B cell (primary cell): Measurements from ENCODE around the gene HECTD1. TPM values are rescaled to one million over a fixed set of nuclear protein-coding genes. Genes with fewer than 3 reads are reported as not detected.

ENCODE experiments used
- ATAC-seq: fragments of 200-7000 bp; cut with Tn5 transposase; one replicate; pipeline ENCODE4 v1.10.0; 2021; ENCODE audit warnings: low read depth, mild to moderate bottlenecking, moderate number of reproducible peaks, moderate library complexity
- CTCF ChIA-PET: fragments of 350-600 bp; sonication (Branson Sonifier 250); formaldehyde crosslinking; loops from one replicate; lab custom pipeline; 2021; ENCODE audit warnings: antibody characterized with exemption, inconsistent platforms; lab: Charles Lee
- POLR2A ChIA-PET: fragments of 350-600 bp; sonication (Branson Sonifier 250); formaldehyde crosslinking; loops from one replicate; lab custom pipeline; 2021; ENCODE audit warnings: antibody characterized with exemption; lab: Charles Lee
- DNase-seq: peaks from one replicate; pipeline ENCODE4 v3.0.0; 2013
- H2AFZ ChIP-seq: 2 replicates; pipeline ENCODE4 v1.6.1; 2012; ENCODE audit warnings: mild to moderate bottlenecking, low read depth, low read length; ENCODE audit not compliant: insufficient read depth, poor library complexity, severe bottlenecking
- H3K27ac ChIP-seq, 2 donors: 1 replicate in 1 of 2; 2 replicates in 1 of 2; pipeline ENCODE4 v1.5.1; 2012 to 2013; ENCODE audit warnings: low read length in 2 of 2, mild to moderate bottlenecking in 2 of 2, moderate library complexity in 1 of 2
- H3K27me3 ChIP-seq, 4 experiments: fragments of 200-600 bp in 1 of 4; sonication (generic) in 1 of 4; replicated peaks in 1 of 4; 1 replicate in 2 of 4; 2 replicates in 2 of 4; pipeline versions ENCODE4 v1.6.1 to v1.7.0; 2013 to 2016; ENCODE audit warnings: low read length in 3 of 4, mild to moderate bottlenecking in 2 of 4, mixed read lengths in 1 of 4, moderate library complexity in 1 of 4; ENCODE audit not compliant: insufficient read depth in 4 of 4, control insufficient read depth in 3 of 4; ENCODE audit errors: control extremely low read depth in 1 of 4
- H3K36me3 ChIP-seq, 2 experiments: replicated peaks in 1 of 2; 1 replicate in 1 of 2; 2 replicates in 1 of 2; pipeline versions ENCODE4 v1.6.1 to v1.7.1; 2013; ENCODE audit warnings: low read length in 1 of 2; ENCODE audit not compliant: insufficient read depth in 2 of 2, control insufficient read depth in 1 of 2; ENCODE audit errors: control extremely low read depth in 1 of 2, extremely low read depth in 1 of 2
- H3K4me1 ChIP-seq, 2 donors: fragments of 200-600 bp in 1 of 2; sonication (generic) in 1 of 2; 1 replicate in 1 of 2; 2 replicates in 1 of 2; pipeline versions ENCODE4 v1.5.1 to v1.6.1; 2013 to 2017; ENCODE audit warnings: low read length in 2 of 2; ENCODE audit not compliant: control insufficient read depth in 2 of 2, insufficient read depth in 2 of 2
- H3K4me2 ChIP-seq: replicated peaks from 2 replicates; pipeline ENCODE3; 2012; ENCODE audit warnings: mild to moderate bottlenecking, low read depth, low read length; ENCODE audit not compliant: poor library complexity, severe bottlenecking
- H3K4me3 ChIP-seq, 5 experiments: fragments of 200-600 bp in 1 of 5; sonication (generic) in 1 of 5; 1 replicate in 3 of 5; 2 replicates in 2 of 5; pipeline versions ENCODE4 v1.5.1 to v1.7.0; 2011 to 2016; ENCODE audit warnings: low read length in 4 of 5, mild to moderate bottlenecking in 4 of 5, low read depth in 2 of 5, control low read depth in 1 of 5, moderate library complexity in 1 of 5; ENCODE audit not compliant: insufficient read depth in 1 of 5; ENCODE audit errors: control extremely low read depth in 1 of 5, extremely low read depth in 1 of 5
- H3K79me2 ChIP-seq: fragments of 200-600 bp; sonication (generic); one replicate; pipeline ENCODE4 v1.6.0; 2016; ENCODE audit warnings: low read length; ENCODE audit not compliant: control insufficient read depth, insufficient read depth
- H3K9ac ChIP-seq: fragments of 200-600 bp; sonication (generic); 2 replicates; pipeline ENCODE4 v1.6.1; 2017; ENCODE audit warnings: mild to moderate bottlenecking, low read length, moderate library complexity
- H3K9me3 ChIP-seq, 3 donors: one replicate each; pipeline versions ENCODE4 v1.6.1 to v1.7.1; 2013; ENCODE audit warnings: low read length in 2 of 3; ENCODE audit not compliant: control insufficient read depth in 2 of 3, insufficient read depth in 1 of 3; ENCODE audit errors: control extremely low read depth in 1 of 3
- H4K20me1 ChIP-seq: 2 replicates; pipeline ENCODE4 v1.6.0; 2012; ENCODE audit warnings: mild to moderate bottlenecking, low read length; ENCODE audit not compliant: insufficient read depth, control insufficient read depth, poor library complexity, severe bottlenecking
- H3K27ac Mint-ChIP-seq: one replicate; pipeline ENCODE4 v1.8.0; 2021; ENCODE audit warnings: mixed read lengths
- H3K27me3 Mint-ChIP-seq: one replicate; pipeline ENCODE4 v1.8.0; 2021; ENCODE audit warnings: mixed read lengths
- H3K4me1 Mint-ChIP-seq: one replicate; pipeline ENCODE4 v1.8.0; 2021; ENCODE audit warnings: mixed read lengths
- H3K4me3 Mint-ChIP-seq: one replicate; pipeline ENCODE4 v1.8.0; 2021; ENCODE audit warnings: mixed read lengths
- H3K9me3 Mint-ChIP-seq: one replicate; pipeline ENCODE4 v1.8.0; 2022; ENCODE audit warnings: mixed read lengths; ENCODE audit not compliant: insufficient read depth
- CTCF ChIP-seq: fragments of 200-600 bp; IDR thresholded peaks from one replicate; pipeline ENCODE4 v1.8.0; 2022; ENCODE audit warnings: antibody characterized with exemption, mild to moderate bottlenecking
- EZH2 ChIP-seq: IDR thresholded peaks from 2 replicates; pipeline ENCODE4 v1.6.1; 2012; ENCODE audit warnings: borderline replicate concordance, low read depth, mild to moderate bottlenecking, moderate library complexity, low read length; ENCODE audit not compliant: insufficient read depth, poor library complexity, severe bottlenecking
- WGBS: methylation state at CpG from one replicate; pipeline ENCODE4 v1.1.5; 2013; ENCODE audit warnings: missing lambda C conversion rate; ENCODE audit not compliant: insufficient coverage; 5-methylcytosine and 5-hydroxymethylcytosine counted together
- intact Hi-C: fragments of 100-400 bp; cut with micrococcal nuclease; formaldehyde crosslinking; loops from one replicate; pipeline ENCODE4 v1.10.0; 2022
- polyA plus RNA-seq: library from polyadenylated mRNA; depleted of rRNA; stranded (reverse); fragments of >200 nt; gene quantifications from 2 replicates; pipeline ENCODE4 v1.2.3, GENCODE V29; 2012
- total RNA-seq, 2 donors: library from RNA; stranded (reverse); fragments of 120-200 nt in 1 of 2; gene quantifications; 1 replicate in 1 of 2; 2 replicates in 1 of 2; pipeline versions ENCODE4 v1.2.3 to v1.2.4, GENCODE V29; 2013 to 2022

HECTD1 gene
- total and polyA plus RNA-seq, 2 donors (not counting 1 experiment from before 2014, with no cell fraction given), result 63.1 to 184 TPM

- intact Hi-C loops, result loop anchor here (10.0 kb wide), 1 partner anchor 45 kb away; no protein-coding TSS in a partner anchor
- no peaks in the 10 kb centered on the region for H3K9me3 Mint-ChIP-seq
- Histone ChIP-seq H4K20me1 (no peaks in the 10 kb centered on the region), H2AFZ (no peak overlapping the region), H3K4me3 (no peak overlapping the region), H3K4me1 (no peaks in the 10 kb centered on the region), H3K9ac (no peak overlapping the region), H3K9me3 (no peaks in the 10 kb centered on the region), H3K4me2 (no peak overlapping the region), H3K27ac (no peak overlapping the region), H3K27me3 (no peaks in the 10 kb centered on the region), H3K36me3 (peaks cover 7 to 60% of the 10 kb centered on the region in 2 experiments), H3K79me2 (peaks cover 4% of the 10 kb centered on the region)
- ChIA-PET CTCF (no interaction called here), POLR2A (no interaction called here)
- 96% methylated on average over 9 of the region's 13 CpGs for WGBS
- no peak overlapping the region for H3K4me3 Mint-ChIP-seq
- no peak overlapping the region for H3K27ac Mint-ChIP-seq
- ATAC-seq (no peak), DNase-seq (no peak)
- no peaks in the 10 kb centered on the region for H3K27me3 Mint-ChIP-seq
- TF ChIP-seq CTCF (no peak), EZH2 (no peak)
- H3K4me1 Mint-ChIP-seq, result no peaks in the 10 kb centered on the region
Measured at GRCh38 chr14:31159682-31160296, 47.8 kb downstream of the HECTD1 start.

- WGBS, result 93% methylated on average over 9 of the region's 12 CpGs
- ATAC-seq (no peak), DNase-seq (no peak)
- TF ChIP-seq EZH2 (no peak), CTCF (no peak)
- Histone ChIP-seq H3K36me3 (peaks cover 7 to 59% of the 10 kb centered on the region in 2 experiments), H3K9ac (no peak overlapping the region), H4K20me1 (no peaks in the 10 kb centered on the region), H3K4me1 (no peaks in the 10 kb centered on the region), H2AFZ (no peak overlapping the region), H3K79me2 (peaks cover 10% of the 10 kb centered on the region), H3K27ac (no peak overlapping the region), H3K4me3 (no peak overlapping the region), H3K9me3 (no peaks in the 10 kb centered on the region), H3K27me3 (no peaks in the 10 kb centered on the region), H3K4me2 (no peak overlapping the region)
- intact Hi-C loops, result no loop called here
- ChIA-PET POLR2A (no interaction called here), CTCF (interaction anchor here (0.5 to 0.7 kb wide), 2 partner anchors 13 to 63 kb away, joined by 3 read pairs; no protein-coding TSS in a partner anchor)
- no peaks in the 10 kb centered on the region for H3K9me3 Mint-ChIP-seq
- H3K4me1 Mint-ChIP-seq, result no peaks in the 10 kb centered on the region
- no peaks in the 10 kb centered on the region for H3K27me3 Mint-ChIP-seq
- no peak overlapping the region for H3K27ac Mint-ChIP-seq
- H3K4me3 Mint-ChIP-seq, result no peak overlapping the region
Measured at GRCh38 chr14:31154956-31155355, 52.6 kb downstream of the HECTD1 start.
